Activated naive CD4-positive, alpha-beta T cell (primary cell): ENCODE data around the gene ITGB1.

Experiments
- DNase-seq, 4 experiments: peaks; one replicate each; lab custom pipeline; 2025; lab: John Stamatoyannopoulos, UW

The ITGB1 gene

DNA sequence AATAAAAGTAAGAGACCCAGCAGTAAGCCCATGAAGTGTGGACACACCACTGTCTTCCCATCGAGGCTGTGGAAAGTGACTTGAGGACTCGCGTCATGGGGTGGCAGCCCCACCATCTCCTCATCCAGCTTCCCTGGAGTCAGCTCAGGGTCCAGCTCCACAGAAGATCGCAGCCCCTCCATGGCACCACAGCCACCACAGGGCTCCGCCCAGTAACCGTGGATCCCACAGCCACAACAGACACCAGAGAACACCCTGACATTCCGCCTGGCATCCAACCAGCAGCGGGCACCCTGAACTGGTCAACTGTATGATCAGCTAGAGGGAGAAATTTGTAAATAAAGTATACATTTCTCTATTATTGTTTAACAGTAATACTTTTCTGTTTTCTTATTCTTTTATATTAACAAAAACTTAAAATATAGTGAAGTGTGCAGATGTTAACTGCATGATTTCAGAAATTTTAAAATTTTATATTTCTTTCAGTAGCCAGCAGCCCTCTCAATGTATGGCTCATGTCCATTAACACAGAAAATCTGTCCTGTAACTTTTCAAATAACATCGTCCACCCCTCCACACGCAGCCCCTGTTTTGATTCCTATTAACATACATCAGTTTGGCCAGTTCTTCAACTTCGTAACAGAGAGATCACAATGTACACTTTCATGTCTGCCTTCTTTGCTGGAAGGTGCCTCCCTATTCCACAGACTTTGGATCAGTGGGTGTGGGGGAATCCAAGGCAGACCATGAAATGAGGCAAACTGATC lies 69.7 kb downstream of the ITGB1 start:
- no peak for DNase-seq

- DNase-seq: no peak
Observed at GRCh38 chr10:32887481-32887880, 70.5 kb downstream of the ITGB1 start.

DNA sequence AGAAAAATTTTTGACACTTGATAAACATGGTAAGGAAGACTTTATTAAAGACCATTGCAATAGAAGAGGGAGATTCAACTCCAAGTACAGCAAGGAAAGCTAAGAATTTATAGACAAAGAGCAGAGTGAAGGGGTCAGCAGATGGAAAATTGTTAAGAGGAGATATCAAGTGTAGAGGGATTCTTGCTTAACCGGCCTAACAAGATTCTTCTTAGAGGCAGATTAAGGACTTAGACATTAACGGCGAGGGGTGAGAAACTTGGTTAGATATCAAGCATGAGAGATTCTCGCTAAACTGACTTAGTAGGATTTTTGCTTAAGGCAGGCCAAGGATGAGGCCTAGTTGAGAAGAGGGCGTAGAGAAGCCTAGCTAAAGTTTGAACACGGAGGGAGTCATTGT lies 76.0 kb downstream of the ITGB1 start:
- DNase-seq: no peak

- no peak for DNase-seq
Observed at GRCh38 chr10:32878646-32879045, 79.4 kb downstream of the ITGB1 start.

GRCh38 chr10:32877915-32878314 lies 80.1 kb downstream of the ITGB1 start:
- no peak for DNase-seq

DNA sequence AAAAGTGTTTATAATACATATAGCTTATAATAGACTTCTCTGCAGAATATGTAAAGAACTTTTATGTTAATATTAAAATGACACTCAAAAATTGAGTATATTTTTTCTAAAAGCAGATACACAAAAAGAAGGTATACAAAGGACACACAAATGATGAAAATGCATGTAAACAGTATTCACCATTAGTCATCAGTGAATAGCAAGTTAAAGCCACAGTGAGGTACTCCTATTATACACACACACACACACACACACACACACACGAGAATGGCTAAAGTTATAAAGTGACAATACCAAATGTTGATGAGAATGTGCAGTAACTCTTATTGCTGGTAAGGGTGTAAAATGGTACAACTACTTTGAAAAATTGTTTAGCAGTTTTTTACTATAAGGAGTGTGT lies 92.9 kb downstream of the ITGB1 start:
- no peak for DNase-seq

DNA sequence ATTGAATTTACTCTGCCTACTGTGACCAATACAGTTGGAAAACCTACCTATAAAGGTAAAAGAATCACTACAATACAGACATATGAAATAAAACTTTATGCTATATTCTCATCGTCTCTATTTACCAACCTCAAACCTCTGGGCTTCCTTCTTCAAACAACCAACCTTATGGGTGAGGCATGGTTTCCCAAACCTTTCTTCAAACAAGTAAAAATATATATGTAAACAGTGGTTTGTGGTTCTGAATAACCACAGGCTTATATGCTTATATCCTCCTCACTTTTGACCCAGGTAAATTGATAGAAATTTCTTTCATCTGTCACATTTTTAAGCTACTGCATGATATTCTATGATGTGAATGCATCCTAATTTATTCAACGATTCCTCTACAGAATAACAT lies 103.6 kb downstream of the ITGB1 start:
- no peak for DNase-seq

GRCh38 chr10:32851301-32851700 lies 106.7 kb downstream of the ITGB1 start:
- DNase-seq: no peak
